Activated T-cell treated with anti-CD3 and anti-CD28 coated beads for 24 hours (primary cell): ENCODE results near the gene MAJIN.

Source experiments
- DNase-seq: peaks from one replicate; pipeline ENCODE4 v3.0.0-alpha.2; 2020; ENCODE audit warnings: low read depth

MAJIN gene

DNA sequence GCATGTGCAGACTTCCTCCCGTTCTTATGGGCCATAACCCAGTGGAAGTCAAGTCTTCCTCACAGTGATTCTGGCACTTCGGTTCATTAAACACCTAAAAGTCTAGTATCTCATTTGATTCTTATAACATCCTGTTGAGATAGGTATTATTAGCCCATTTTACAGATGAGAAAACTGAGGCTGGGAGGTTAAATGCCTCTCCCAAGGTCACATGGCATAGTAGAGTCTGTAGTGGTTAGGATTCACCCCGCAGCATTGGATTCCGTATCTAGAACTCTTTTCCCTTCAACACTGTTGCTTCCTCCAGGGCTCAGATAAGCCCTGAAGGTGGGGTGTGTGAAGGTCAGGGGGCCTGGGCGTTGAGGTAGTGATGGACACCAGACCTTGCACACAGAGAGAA lies 39.6 kb downstream of the MAJIN start:
- no peak for DNase-seq

DNA sequence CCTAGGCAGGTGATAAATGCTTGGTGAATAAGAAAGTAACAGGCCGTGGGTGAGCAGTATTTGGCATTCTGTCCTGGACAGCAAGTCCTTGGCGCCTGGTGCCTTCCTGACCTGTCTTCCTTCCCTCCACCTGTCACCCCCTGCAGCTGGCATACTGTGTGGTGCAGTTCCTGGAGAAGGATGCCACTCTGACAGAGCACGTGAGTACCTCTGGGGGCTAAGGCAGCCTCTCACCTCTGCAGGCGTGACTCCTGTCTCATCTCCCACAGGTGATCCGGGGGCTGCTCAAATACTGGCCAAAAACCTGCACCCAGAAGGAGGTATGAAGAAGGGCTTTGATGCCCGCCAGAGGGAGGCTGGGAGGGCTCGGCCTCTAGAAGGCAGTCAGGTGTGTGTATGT lies 40.6 kb downstream of the MAJIN start:
- DNase-seq = no peak

DNA sequence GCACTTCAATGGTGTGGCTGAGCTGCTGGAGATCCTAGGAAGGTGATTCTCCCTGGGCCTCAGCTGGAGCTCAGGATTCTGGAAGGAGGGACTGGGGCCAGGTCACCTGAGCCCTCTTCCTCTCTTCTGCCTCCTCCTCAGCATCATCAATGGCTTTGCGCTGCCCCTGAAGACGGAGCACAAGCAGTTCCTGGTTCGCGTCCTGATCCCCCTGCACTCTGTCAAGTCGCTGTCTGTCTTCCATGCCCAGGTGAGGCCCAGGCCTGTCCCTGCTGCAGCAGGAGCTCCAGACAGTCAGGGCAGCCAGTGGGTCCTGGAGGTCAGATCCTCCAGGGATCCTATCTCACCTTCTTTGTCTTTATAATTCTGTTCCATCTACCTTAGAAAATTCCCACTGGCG lies 41.6 kb downstream of the MAJIN start:
- DNase-seq = no peak

DNA sequence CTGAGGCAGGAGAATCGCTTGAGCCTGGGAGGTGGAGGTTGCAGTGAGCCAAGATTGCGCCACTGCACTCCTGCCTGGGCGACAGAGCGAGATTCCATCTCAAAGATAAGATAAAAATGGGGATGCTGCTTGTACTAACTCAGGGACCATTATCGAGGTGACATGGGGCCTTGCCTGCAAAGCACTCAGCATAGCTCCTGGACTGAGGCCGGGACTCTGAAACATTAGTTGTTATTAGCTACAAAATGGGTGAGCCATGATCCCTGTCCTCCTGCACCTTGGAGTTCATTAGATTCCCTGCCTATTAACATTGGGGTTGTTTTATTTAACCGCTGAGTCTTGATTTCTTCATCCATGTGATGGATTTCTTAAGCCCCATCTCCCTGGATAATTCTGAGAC lies 42.3 kb downstream of the MAJIN start:
- no peak for DNase-seq

DNA sequence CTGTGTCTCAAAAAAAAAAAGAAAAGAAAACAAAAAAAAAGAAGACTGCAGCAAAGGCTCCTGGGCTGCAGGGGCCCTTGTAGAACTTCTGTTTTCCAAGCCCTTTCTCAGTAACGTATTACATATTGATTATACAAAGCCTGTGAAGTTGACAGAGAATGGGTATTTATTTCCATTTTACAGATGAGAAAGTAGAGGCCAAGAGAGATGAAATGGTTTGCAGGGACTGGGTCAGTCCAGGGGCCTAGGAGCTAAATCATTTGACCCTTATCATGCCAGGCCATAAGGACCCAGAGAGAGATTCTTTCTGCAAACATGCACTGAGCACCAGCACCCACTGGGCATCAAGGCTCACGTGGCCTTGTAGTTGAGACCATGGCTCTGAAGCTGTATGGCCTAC lies 43.0 kb downstream of the MAJIN start:
- no peak for DNase-seq

DNA sequence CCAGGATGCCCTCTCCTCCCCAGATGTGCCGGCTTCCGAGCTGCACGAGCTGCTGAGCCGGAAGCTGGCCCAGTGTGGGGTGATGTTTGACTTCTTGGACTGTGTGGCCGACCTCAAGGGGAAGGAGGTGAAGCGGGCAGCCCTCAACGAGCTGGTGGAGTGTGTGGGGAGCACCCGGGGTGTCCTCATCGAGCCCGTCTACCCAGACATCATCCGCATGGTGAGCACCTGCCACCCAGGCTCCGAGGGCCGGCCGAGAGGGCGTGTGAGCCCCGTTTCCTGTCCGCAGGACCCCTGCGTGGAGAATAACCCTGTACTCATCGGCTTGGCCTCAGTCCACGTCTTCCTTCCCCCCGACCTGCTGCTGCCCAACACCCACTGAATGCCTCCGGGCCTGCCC lies 45.2 kb downstream of the MAJIN start:
- no peak for DNase-seq

DNA sequence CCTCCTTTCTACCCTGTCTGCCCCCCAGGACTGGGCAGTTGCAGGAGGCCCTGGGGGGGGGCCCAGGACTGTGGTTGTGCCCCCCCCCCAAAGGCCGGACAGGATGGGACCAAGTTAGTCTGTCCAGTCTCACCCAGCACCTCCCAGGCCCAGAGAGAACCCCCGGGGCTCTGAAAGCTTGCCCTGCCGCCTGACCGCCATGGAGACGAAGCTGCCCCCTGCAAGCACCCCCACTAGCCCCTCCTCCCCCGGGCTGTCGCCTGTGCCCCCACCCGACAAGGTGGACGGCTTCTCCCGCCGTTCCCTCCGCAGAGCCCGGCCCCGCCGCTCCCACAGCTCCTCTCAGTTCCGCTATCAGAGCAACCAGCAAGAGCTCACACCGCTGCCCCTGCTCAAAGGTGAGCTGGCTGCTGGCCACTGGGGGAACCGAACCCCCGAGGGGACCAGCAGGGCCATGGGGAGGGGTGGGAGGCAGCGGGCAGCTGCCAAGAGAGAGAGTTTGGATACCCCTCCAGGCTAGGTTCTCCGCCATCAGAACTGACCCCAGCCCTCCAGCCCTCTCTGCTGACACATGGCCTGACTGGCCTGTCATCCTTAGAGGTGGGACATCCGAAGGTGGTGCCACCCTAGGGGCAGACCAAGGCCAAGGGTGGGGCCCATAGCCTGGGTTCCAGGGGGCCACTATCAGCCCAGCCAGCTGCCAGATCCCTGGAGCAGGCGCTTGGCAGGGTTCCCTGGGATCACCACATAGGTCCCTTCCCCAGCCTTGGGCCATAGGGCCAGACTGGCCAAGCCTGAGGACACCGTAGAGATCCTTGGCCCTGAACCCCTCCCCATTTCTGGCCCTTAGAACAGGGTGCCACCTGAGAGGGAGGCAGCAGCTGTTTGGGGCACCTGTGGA lies 46.1 kb downstream of the MAJIN start:
- no peak for DNase-seq

DNA sequence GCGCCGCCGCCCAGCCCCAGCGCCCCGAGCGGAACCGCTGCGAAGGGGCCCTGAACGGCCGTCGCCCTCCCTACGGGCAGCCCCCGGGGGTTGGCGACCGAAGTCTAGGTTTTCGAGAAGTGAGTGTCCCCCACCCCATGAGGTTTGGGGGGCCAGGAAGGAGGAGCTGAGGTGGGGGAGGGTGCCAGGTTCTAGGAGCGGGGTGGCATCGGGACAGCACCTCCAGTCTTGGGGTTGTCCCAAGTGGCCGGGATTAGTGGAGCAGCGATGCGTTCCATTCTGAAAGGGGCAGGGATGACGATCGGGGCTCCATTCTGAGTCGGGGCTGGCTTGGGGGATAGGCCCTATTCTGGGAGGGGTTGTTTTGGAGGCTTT lies 47.0 kb downstream of the MAJIN start:
- DNase-seq = no peak

DNA sequence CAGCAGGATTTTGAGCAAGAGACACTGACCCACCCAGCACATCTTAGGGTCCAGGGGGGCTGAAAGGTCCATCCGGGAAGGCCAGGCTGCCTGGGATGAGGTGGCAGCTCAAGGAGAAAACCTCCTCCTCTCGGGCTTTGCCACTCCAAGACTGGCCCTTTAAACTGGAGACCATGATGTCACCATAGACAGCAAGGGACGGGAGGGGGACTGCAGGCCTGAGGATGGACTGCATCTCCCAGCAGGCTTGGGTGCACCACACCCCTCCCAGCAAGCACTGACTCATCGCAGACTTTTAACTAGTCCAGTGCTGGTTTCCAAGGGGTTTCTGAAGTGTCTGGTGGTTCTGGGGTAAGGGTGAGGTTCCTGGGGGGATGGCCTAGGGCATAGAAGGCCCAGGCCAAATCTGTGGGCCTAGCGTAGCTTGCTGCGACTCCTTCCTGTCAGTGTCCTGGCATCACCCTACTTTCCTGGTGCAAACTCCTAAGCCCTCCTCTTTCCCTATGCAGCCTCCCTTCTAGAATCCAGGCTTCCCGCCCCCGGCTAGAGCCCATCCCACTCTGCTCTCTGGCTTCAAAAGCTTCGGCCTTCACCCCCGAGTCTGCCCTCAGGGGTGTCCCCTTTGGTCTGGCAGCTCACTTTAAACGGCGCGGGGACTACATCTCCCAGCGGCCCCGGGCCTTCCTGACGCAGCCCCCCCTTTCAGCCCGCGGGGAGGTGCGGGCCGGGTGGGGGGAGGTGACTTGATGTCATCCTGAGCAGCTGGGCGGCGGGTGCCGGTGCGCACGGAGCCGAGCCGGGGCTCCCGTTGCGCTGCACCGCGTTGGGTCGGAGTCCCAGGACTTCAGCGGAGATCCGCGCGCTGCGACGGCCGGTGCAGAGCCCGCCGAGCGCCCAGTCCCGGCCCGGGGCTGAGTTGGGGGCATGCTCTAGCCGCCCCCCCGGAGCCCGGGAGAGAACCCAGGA lies 47.7 kb downstream of the MAJIN start, which contains the start of gene PPP2R5B:
TSS of gene PPP2R5B (plus strand) at position 746 of the 966 bp plus-strand sequence. CDS start 1,046 bp downstream, outside the sequence.
- peak; percentile 84 for DNase-seq

DNA sequence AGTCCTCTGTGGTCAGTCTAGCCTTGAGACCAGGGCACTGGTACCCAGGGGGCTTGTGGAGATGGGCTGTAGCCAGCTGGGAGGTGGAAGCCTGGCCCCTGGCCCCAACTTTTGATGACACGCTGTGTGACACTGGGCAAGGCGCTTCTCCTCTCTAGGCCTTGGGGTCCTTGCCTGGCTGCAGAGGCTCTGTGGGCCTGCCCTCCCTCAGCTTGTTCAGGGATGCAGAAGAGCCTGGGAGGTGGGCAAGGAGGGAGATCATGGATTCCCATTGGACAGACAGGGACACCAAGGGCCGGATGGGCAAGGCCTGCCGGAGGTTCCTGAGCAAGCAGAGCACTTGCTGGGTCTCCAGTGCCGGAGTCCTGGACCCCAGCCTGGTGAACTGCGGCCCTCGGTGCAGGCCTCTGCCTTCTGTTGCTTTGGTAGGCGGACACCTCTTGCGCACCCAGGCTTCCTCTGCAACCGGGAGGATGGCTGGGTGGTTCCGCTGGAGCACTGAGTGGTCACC lies 48.7 kb downstream of the MAJIN start:
- DNase-seq = no peak

DNA sequence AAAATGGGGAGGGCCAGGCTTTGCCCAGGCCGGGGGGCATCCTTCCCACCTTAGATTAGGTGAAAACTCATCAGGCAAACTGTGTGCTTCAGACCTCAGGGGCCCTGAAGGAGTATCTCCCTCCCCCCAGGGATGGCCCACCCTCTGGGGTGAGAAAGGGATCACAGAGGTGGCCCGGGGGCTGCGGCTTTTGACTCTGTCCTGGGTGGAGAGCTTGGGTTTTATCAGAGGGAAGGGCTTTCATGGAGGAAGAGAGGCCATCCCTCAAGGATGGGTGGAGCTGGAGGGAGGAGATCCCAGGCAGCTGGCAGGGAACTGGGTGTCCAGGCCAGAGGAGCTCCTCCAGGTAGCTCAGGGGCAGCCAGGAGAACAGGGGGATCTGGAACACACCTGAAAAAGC lies 50.5 kb downstream of the MAJIN start:
- no peak for DNase-seq

DNA sequence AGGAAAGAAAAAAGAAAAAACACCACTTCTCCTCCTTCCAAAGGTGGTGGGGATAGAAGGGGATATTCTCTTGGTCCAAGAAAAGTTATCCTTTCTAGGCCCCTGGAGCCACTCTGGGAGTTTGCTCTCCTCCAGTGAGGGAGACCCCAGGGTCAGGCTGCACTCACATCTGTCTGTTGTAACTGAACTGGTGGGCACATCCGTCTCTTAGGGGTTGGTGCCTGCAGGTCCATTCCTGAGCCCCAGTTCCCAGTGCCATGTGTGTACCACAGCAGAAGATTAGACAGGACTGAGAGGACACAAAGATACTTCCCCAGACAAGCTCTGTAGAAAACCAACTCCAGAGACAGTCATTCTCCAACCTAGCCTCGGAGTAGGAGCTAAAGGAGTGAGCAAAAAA lies 51.8 kb downstream of the MAJIN start:
- no peak for DNase-seq

DNA sequence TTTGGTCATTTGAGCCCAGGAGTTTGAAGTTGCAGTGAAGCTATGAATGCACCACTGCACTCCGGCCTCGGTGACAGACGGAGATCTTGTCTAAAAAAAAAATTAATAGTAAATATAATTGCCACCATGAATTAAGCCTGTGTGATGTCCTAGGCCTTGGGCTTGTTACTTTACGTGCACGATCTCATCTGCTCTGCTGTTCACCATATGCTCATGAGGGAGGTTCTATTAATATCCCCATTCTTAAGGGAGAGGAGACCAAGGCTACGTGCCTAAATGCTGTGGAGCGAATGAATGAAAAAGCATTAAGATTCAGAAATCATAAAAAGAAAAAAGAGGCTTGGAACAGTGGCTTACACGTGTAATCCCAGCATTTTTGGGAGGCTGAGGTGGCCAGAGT lies 52.3 kb downstream of the MAJIN start:
- no peak for DNase-seq

DNA sequence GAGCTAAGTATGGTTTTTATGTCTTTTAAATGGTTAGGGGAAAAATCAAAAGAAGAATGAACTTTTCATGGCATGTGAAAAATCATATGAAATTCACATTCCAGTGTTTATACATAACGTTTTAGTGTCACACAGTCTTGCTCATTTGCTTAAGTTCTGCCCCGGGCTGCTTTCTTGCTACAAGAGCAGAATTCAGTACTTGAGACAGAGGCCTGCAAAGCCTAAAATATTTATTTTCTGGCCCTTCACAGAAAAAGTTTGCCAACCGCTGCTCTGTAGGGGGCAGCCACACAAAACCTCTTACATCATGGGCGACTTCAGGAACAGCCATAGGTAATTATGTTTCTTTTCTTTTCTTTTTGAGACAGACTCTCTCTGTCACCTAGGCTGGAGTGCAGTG lies 53.9 kb downstream of the MAJIN start:
- DNase-seq = no peak

DNA sequence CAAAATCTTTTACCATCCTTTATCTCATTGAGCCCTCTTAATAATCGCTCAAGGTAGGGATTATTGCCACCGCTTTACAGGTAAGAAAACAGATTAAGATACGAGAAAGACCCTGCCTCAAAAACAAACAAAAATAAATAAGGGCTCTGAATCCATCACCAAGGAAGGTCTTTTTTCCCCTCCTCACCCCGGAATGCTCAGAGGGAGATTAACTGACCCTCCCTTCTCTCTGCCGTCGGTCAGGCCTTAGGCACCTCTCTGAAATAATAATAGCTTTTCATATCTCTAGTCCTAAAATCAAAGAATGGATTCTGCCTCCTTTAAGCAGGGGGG lies 54.3 kb downstream of the MAJIN start:
- no peak for DNase-seq

DNA sequence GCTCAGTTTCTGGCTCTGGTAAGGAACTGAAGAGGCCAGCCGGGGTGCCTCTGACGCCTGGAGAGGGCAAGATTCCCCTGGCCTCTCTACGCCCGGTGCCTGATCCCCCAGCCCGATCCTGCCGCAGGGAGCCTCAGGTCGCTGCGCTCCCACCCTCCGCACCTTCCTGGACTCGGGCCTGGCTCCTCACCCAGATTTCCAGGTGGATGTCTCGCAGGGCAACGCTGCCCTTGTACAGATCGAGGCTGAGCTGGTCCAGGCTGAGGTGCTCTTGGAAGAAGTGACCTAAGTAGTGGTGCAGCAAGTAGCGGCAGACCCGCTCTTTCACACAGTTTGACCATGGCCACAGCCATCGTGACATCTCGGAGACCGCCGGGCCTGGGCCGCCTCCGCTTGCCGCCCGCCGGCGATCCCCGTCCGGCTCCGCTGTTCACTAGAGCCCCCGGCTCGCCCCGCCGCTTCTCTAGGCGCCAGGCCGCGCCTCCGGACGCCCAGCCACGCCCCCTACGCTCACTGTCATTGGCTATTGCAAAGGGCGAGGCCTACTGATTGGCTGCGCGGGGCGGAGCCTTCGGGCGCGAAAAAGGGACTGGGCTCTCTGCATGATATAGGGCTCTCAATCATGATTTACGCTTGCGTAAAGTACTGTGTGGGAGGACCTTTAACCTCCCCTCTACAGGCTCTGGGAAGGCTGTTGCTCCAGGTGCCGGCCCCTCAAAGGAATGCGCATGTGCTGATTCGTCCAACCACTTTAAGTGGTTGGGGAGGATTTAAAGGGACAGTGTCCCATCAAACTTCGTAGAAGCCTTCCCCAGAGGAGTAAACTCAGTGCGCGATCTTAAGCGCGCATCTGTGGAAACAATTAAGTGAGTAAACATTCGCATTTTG lies 54.9 kb downstream of the MAJIN start, which contains the start of gene ATG2A:
TSS of gene ATG2A (minus strand) at position 435 of the 888 bp plus-strand sequence. CDS start at position 361, 74 bp downstream.
- peak; percentile 98 for DNase-seq

DNA sequence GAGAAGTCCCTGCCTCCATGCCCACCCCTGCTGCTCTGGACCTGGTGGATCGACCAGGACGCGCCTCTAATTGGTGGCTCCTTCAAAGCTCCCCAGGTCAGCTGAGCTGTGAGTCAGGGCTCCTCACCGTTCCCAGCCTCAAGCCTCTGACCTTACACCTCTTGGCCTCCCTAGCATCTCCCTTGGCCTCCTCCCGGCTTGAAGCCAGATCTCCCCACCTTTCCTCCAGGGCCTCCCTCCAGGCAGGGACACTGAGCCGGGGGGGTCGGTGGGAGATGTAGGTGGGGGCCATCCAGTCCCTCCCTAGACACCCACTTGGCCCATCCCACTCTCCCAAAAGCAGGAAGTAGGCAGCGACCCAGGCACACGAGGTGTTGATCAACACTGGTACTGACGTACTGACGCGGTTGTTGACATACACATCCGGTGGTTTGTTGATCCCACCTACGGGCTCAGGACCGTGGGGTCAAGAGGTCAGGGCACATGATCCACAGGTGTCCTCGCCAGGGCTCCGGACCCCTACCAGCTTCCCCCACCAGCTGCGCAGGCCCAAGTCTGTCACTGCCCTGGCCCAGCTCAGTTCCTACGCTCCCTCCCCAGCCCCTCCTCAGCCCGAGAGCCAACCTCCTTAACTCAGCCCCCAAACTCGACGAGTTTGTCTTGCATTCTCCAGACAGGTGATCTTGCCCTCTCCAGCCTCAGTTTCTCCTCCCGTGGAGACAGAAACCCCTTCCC lies 55.7 kb downstream of the MAJIN start:
- no peak for DNase-seq

DNA sequence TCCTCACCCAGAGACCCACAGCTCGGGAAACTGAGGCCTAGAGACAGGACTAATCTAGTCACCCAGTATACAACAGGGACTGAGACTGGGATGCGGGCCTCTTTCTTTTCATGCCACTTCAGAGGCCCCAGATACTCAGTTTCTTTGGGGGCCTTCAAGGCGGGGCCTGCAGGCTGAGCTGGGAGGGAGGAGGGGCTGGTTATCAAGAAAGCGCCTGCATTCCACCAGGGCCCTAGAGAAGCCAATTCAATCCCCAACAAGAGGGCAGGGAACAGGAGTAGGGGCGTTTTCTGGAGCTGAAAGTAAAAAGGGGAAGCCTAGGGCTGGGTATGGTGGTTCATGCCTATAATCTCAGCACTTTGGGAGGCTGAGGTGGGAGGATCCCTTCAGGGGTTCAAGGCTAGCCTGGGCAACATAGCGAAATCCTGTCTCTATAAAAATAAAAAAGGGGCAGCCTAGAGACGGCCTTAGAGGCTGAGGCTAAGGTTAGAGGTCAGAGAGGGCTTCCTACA lies 56.5 kb downstream of the MAJIN start:
- no peak for DNase-seq

DNA sequence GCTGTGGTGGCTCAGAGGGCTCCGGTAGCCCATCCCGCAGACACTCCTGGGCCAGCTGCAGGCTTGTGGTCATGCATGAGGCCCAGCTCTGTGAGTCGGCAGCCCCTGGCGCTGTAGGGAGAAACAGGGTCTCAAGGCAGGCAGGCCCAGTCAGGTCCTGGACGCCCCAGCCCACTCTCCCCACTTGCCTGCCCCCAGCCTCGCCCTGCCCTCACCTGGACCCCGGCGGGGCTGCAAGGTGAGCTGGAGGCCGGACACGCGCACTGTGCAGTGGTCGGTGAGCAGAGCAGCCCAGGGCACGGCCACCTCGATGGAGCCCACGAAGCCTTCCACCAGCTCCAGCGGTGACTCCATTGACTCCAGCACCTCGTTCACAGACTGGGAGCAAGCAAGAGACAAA lies 57.8 kb downstream of the MAJIN start:
- no peak for DNase-seq

DNA sequence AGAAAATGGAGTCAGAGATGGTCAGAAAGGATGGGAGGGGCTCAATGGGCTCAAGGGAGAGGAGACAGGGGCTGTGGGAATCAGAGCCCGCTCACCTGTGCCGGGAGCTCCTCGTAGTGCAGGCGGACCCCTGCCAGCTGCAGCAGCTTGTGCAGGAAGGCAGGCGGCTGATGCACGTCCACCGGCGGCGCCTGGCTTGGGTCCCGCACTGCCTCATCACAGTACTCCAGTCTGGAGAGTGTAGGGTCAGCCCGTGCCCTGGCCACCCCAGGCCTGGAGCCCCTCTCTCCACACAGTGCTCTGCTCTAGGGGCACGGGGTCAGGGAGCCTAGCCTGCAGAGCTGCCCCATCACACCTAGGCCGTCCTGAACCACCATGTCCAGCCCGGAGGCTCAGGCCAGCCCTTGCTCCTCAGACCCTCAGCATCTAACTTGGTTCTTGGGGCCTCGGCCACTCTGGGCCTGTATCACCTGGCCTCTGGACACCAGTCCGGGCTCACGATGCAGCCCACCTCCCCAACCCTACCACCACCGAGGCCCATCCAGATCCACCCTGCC lies 58.7 kb downstream of the MAJIN start:
- no peak for DNase-seq
